Hepatocyte (in vitro differentiated cells): ENCODE results near the gene MOV10L1. TPM values are rescaled to one million over a fixed set of nuclear protein-coding genes. Genes with fewer than 3 reads are reported as not detected.
"Not testable (repeated sequence)": the region's sequence is repeated elsewhere in the genome, so short reads cannot be mapped to it uniquely, and the experiment has no call there.

Experiments used
- DNase-seq: peaks from one replicate; pipeline ENCODE4 v3.0.0-alpha.2; 2016; ENCODE audit warnings: low spot score
- H2AFZ ChIP-seq: fragments of 200-600 bp; sonication (generic); 2 replicates; pipeline ENCODE4 v1.6.0; 2016; ENCODE audit warnings: antibody characterized with exemption, mild to moderate bottlenecking
- H3K27ac ChIP-seq: fragments of 200-600 bp; sonication (generic); 2 replicates; pipeline ENCODE4 v1.5.1; 2016; ENCODE audit warnings: mild to moderate bottlenecking
- H3K27me3 ChIP-seq: fragments of 200-600 bp; sonication (generic); 2 replicates; pipeline ENCODE4 v1.6.1; 2016
- H3K36me3 ChIP-seq: fragments of 200-600 bp; sonication (generic); replicated peaks from 2 replicates; pipeline ENCODE4 v1.5.1; 2016; ENCODE audit warnings: low read depth; ENCODE audit not compliant: insufficient read depth
- H3K4me1 ChIP-seq: fragments of 200-600 bp; sonication (generic); 2 replicates; pipeline ENCODE4 v1.5.1; 2016; ENCODE audit warnings: mild to moderate bottlenecking, moderate library complexity; ENCODE audit not compliant: insufficient read depth
- H3K4me2 ChIP-seq: fragments of 200-600 bp; sonication (generic); 2 replicates; pipeline ENCODE4 v1.6.0; 2016
- H3K4me3 ChIP-seq: fragments of 200-600 bp; sonication (generic); 2 replicates; pipeline ENCODE4 v1.5.1; 2016; ENCODE audit warnings: mild to moderate bottlenecking
- H3K79me2 ChIP-seq: fragments of 200-600 bp; sonication (generic); 2 replicates; pipeline ENCODE4 v1.6.0; 2017; ENCODE audit warnings: mild to moderate bottlenecking
- H3K9me2 ChIP-seq: fragments of 200-600 bp; sonication (generic); replicated peaks from 2 replicates; pipeline ENCODE4 v1.6.0; 2017; ENCODE audit warnings: mild to moderate bottlenecking; ENCODE audit not compliant: insufficient read depth
- H3K9me3 ChIP-seq: fragments of 200-600 bp; sonication (generic); 2 replicates; pipeline ENCODE4 v1.5.1; 2016; ENCODE audit warnings: low read depth, mild to moderate bottlenecking
- H4K20me1 ChIP-seq: fragments of 200-600 bp; sonication (generic); 2 replicates; pipeline ENCODE4 v1.6.0; 2016; ENCODE audit warnings: mild to moderate bottlenecking; ENCODE audit not compliant: insufficient read depth, poor library complexity, severe bottlenecking
- CTCF ChIP-seq: fragments of 200-600 bp; sonication (generic); IDR thresholded peaks from 2 replicates; pipeline ENCODE4 v1.5.1; 2016; ENCODE audit warnings: antibody characterized with exemption, mild to moderate bottlenecking; ENCODE audit not compliant: poor library complexity
- EZH2 ChIP-seq: fragments of 200-600 bp; sonication (generic); IDR thresholded peaks from 2 replicates; pipeline ENCODE4 v1.6.1; 2016; ENCODE audit warnings: antibody characterized with exemption, mild to moderate bottlenecking, borderline replicate concordance
- EZH2phosphoT487 ChIP-seq: fragments of 200-600 bp; sonication (generic); IDR thresholded peaks from one replicate; pipeline ENCODE4 v1.6.1; 2018; ENCODE audit warnings: antibody characterized with exemption, mild to moderate bottlenecking, low read depth, moderate library complexity; ENCODE audit not compliant: unreplicated experiment, severe bottlenecking
- WGBS: methylation state at CpG from one replicate; pipeline ENCODE4 v1.1.6; 2016; ENCODE audit warnings: low lambda C conversion rate; ENCODE audit errors: missing lambda C conversion rate; 5-methylcytosine and 5-hydroxymethylcytosine counted together
- polyA plus RNA-seq: library from polyadenylated mRNA; unstranded; fragments of >200 nt; fragmentation: Nextera tagmentation; extraction: Ambion mirVana; gene quantifications from 2 replicates; pipeline ENCODE4 v1.2.1, GENCODE V29; 2016
- total RNA-seq: library from RNA; depleted of rRNA; stranded (reverse); fragments of >200 nt; gene quantifications from 2 replicates; pipeline ENCODE4 v1.2.3, GENCODE V29; 2014

MOV10L1 gene
- total and polyA plus RNA-seq, 2 experiments from 2014 or later = 0.36 to 3.6 TPM

GRCh38 chr22:50134481-50134880 is 44.7 kb downstream of the MOV10L1 start:
- H3K4me3 ChIP-seq = no peak overlapping the region
- TF ChIP-seq EZH2 = no peak
- H3K36me3 ChIP-seq = no peaks in the 10 kb centered on the region
- no peaks in the 10 kb centered on the region for H3K9me3 ChIP-seq
- no peak overlapping the region for H3K27ac ChIP-seq
- 77% methylated on average over 10 of the region's 10 CpGs for WGBS
- H3K79me2 ChIP-seq = no peaks in the 10 kb centered on the region
- no peaks in the 10 kb centered on the region for H3K9me2 ChIP-seq
- H3K4me1 ChIP-seq = no peaks in the 10 kb centered on the region
- no peaks in the 10 kb centered on the region for H3K27me3 ChIP-seq
- H2AFZ ChIP-seq = no peak overlapping the region
- DNase-seq = no peak
- H3K4me2 ChIP-seq = no peak overlapping the region
- no peaks in the 10 kb centered on the region for H4K20me1 ChIP-seq

- Histone ChIP-seq H3K9me2 (no peaks in the 10 kb centered on the region), H3K4me2 (no peak overlapping the region), H3K4me1 (no peaks in the 10 kb centered on the region), H3K27ac (no peak overlapping the region), H4K20me1 (no peaks in the 10 kb centered on the region), H3K27me3 (no peaks in the 10 kb centered on the region), H3K79me2 (no peaks in the 10 kb centered on the region), H2AFZ (no peak overlapping the region), H3K9me3 (no peaks in the 10 kb centered on the region), H3K4me3 (no peak overlapping the region), H3K36me3 (no peaks in the 10 kb centered on the region)
- DNase-seq = no peak
- TF ChIP-seq EZH2 (no peak), CTCF (no peak), EZH2phosphoT487 (no peak)
- WGBS = 79% methylated on average over 5 of the region's 5 CpGs
Measured at GRCh38 chr22:50136581-50137015, 46.8 kb downstream of the MOV10L1 start.

- not testable (repeated sequence) for H3K36me3 ChIP-seq, H3K9me2 ChIP-seq, H3K9me3 ChIP-seq, H3K79me2 ChIP-seq, H3K4me1 ChIP-seq, H3K27ac ChIP-seq, H3K4me3 ChIP-seq, H3K4me2 ChIP-seq, DNase-seq, H4K20me1 ChIP-seq, H2AFZ ChIP-seq, H3K27me3 ChIP-seq
- WGBS = 96% methylated on average over 9 of the region's 9 CpGs
Measured at GRCh38 chr22:50137277-50137676, 47.5 kb downstream of the MOV10L1 start.

- no peak for DNase-seq
- 89% methylated on average over 4 of the region's 4 CpGs for WGBS
- TF ChIP-seq EZH2phosphoT487 (no peak), CTCF (no peak), EZH2 (no peak)
Measured at GRCh38 chr22:50138041-50138440, 48.2 kb downstream of the MOV10L1 start.

GRCh38 chr22:50138988-50139387 is 49.2 kb downstream of the MOV10L1 start:
- TF ChIP-seq EZH2phosphoT487 = no peak
- no peak for TF ChIP-seq EZH2
- TF ChIP-seq CTCF = no peak
- no peaks in the 10 kb centered on the region for H3K9me2 ChIP-seq
- H3K4me1 ChIP-seq = peaks cover 7% of the 10 kb centered on the region
- no peaks in the 10 kb centered on the region for H3K9me3 ChIP-seq
- DNase-seq = no peak
- no peaks in the 10 kb centered on the region for H3K27me3 ChIP-seq
- H4K20me1 ChIP-seq = no peaks in the 10 kb centered on the region
- H3K79me2 ChIP-seq = no peaks in the 10 kb centered on the region
- no peak overlapping the region for H3K4me2 ChIP-seq
- no peak overlapping the region for H3K4me3 ChIP-seq
- no peak overlapping the region for H3K27ac ChIP-seq
- 84% methylated on average over 9 of the region's 9 CpGs for WGBS
- no peaks in the 10 kb centered on the region for H3K36me3 ChIP-seq
- no peak overlapping the region for H2AFZ ChIP-seq

More at GRCh38 chr22:50138041-50138440, 48.2 kb downstream of the MOV10L1 start:
- no peaks in the 10 kb centered on the region for H3K9me3 ChIP-seq
- no peak overlapping the region for H3K4me3 ChIP-seq
- no peaks in the 10 kb centered on the region for H3K9me2 ChIP-seq
- no peaks in the 10 kb centered on the region for H4K20me1 ChIP-seq
- no peaks in the 10 kb centered on the region for H3K79me2 ChIP-seq
- H2AFZ ChIP-seq = no peak overlapping the region
- H3K27me3 ChIP-seq = no peaks in the 10 kb centered on the region
- H3K36me3 ChIP-seq = no peaks in the 10 kb centered on the region
- no peak overlapping the region for H3K4me2 ChIP-seq
- H3K27ac ChIP-seq = no peak overlapping the region
- H3K4me1 ChIP-seq = peaks cover 7% of the 10 kb centered on the region
